GM12875 (cell line): ENCODE data around the gene SEZ6.

ENCODE experiments used
- H3K4me3 ChIP-seq: one replicate; pipeline ENCODE4 v1.5.1; 2011; ENCODE audit warnings: low read depth, low read length, control low read depth
- CTCF ChIP-seq: IDR thresholded peaks from 2 replicates; pipeline ENCODE4 v1.5.1; 2011; ENCODE audit warnings: low read depth, mild to moderate bottlenecking, control low read depth, inconsistent platforms, low read length, moderate library complexity, borderline replicate concordance; ENCODE audit not compliant: insufficient read depth

Gene SEZ6

GRCh38 chr17:28917465-28917864 lies 88.4 kb downstream of the SEZ6 start:
- H3K4me3 ChIP-seq = no peak overlapping the region
- no peak for TF ChIP-seq CTCF

GRCh38 chr17:28917029-28917428 lies 88.8 kb downstream of the SEZ6 start:
- no peak for TF ChIP-seq CTCF
- H3K4me3 ChIP-seq = no peak overlapping the region

DNA sequence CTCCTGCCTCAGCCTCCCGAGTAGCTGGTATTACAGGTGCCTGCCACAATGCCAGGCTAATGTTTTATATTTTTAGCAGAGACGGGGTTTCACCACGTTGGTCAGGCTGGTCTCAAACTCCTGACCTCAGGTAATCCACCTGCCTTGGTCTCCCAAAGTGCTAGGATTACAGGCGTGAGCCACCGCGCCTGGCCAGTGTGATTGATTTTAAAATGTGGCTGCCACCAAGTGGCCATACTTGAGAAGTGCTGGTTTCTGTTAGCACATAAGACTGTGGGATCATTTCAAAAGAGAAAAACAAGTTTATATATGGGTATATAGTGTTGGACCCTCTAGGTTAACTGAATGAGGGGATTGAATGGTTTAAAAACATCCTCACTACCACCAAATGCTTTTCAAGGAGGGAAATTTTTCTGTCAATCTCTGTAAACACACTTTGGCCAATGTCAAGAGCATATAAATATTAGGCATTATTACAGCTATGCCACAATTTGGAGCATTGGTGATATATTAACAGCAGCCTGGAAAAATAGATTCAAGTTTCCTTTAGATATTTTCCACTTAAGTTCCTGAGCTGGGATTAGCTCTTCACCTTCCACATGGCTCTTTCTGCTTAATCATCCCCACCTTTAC lies 89.4 kb downstream of the SEZ6 start:
- H3K4me3 ChIP-seq = no peak overlapping the region
- TF ChIP-seq CTCF = peak; percentile 52

GRCh38 chr17:28912938-28913333 lies 92.9 kb downstream of the SEZ6 start:
- H3K4me3 ChIP-seq = no peak overlapping the region
- no peak for TF ChIP-seq CTCF

GRCh38 chr17:28912281-28912937 lies 93.4 kb downstream of the SEZ6 start:
- H3K4me3 ChIP-seq = no peak overlapping the region
- TF ChIP-seq CTCF = 0 out of 2 replicates have a peak, but pooled peaks have one; percentile 12

GRCh38 chr17:28911411-28912045 lies 94.3 kb downstream of the SEZ6 start:
- H3K4me3 ChIP-seq = no peak overlapping the region
- no peak for TF ChIP-seq CTCF

- TF ChIP-seq CTCF = no peak
- H3K4me3 ChIP-seq = no peak overlapping the region
These were observed 95.3 kb downstream of the SEZ6 start for GRCh38 chr17:28910534-28910933.
